GM21786 (cell line): ENCODE results near the gene LBHD2.
"Not testable (repeated sequence)": the region's sequence is repeated elsewhere in the genome, so short reads cannot be mapped to it uniquely, and the experiment has no call there.

Source experiments
- ATAC-seq: cut with Tn5 transposase; IDR thresholded peaks from one replicate; pipeline ENCODE4 v1.9.1; 2021; ENCODE audit not compliant: unreplicated experiment

Gene LBHD2

DNA sequence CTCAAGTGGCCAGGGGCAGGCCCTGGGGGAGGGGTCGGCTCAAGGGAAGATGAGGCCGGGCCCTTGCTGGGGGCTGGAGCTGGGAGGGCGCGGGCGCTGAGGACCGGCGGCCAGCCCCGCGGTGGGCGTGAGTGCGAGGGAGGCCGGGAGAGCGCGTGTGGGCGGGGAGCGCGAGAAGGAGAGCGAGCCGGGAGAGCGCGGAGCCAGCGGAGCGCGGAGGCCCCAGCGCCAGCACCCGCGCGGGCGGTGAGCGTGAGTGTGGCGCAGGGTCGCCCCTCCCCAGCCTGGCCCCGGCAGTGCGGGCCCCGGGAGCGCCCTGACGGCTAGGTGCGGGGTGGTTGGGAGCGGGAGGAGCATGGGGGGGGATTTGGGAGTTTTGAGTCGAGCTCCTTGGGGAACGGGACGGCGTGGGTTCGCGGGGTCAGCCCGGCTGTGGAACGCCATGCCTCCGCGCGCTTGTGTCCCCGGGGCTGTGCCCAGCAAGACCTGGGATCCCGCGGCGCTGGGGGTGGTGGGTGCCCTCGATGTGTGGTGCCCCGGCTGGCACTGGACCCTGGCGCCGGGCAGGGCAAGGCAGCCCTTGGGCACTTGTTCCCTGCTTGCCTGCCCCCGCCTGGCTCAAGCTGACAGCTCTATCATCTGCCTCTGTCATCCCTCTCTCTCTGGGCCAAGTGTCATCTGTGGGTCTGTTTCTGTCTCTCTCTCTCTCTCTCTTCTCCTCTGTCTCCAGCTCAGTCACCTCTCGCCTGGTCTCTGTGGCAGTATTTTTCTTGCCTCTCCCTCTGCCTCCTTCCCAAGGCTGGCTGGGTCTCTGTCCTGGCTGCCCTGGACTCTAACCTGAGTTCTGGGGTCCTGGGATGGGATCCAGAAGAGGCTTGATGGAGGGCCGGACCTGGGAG, at the start of gene LBHD2:
Gene LBHD2 (plus strand): TSS at position 190 of the 899 bp plus-strand sequence. CDS start 1,803 bp downstream, outside the sequence.
- no peak for ATAC-seq

DNA sequence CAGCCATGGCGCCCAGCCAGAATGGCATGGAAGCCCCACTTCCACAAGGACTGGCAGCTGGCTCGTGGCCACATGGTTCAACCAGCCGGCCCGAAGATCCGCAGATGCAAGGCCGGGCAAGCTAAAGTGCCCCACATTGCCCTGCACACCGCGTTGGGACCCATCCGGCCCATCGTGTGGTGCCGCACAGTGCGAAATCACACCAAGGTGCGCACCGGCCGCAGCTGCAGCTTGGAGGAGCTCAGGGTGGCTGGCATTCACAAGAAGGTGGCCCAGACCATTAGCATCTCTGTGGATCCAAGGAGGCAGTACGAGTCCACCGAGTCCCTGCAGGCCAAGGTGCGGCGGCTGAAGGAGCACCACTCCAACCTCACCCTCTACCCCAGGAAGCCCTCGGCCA, 42.5 kb upstream of the LBHD2 start:
- ATAC-seq, result no peak

DNA sequence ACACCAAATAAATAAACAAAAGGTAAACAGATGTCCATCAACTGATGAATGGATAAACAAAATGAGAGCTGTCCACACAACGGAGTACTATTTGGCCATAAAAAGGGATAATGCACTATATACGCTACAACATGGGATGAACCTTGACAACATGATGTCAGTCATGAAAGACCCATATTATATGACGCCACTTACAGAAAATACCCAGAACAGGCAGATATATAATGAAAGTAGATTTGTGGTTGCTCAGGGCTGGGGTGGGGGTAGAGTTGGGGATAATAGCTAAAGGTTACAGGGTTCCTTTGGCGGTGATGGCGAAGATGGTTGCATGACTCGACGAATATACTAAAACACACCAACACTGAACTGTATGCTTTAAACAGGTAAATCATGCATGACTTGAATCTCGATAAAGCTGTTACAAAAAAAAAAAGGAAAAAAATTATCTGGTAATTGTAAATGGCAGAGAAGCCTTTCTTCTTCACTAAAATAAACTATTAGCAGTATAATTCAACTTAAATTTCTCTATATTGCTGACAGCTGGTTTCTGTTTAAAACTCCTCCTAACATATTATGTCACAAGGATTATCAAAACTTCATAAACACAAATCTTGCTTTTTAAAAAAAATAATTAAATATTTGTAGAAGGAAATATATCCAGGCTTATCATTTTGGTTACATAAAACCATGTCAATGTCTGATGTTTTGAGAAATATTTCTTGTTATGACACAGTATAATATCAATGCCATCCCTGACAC, 40.6 kb upstream of the LBHD2 start:
- ATAC-seq, result no peak

DNA sequence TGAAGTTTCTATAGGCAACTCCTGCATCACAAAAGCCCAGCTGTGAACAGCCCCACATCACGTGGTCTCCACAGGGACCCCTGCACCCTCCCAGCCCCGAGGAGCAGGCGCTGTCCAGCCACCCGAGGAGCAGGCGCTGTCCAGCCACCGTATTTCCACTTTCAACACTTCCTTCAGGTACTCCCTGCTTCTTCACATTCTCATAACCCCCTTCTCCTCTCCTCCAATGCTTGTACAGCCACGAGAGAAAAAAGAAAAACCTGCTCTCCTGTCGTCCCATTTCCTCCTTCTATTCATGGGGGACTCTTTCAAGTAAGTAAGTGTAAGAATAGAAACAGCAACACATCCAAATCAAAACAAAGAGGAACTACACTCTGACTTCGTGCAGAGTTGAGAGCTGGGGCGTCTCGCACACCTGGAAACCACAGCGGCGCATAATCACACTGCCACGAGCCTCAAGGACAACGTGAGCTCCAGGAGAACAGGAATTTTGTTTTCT, 38.6 kb upstream of the LBHD2 start:
- ATAC-seq, result no peak

DNA sequence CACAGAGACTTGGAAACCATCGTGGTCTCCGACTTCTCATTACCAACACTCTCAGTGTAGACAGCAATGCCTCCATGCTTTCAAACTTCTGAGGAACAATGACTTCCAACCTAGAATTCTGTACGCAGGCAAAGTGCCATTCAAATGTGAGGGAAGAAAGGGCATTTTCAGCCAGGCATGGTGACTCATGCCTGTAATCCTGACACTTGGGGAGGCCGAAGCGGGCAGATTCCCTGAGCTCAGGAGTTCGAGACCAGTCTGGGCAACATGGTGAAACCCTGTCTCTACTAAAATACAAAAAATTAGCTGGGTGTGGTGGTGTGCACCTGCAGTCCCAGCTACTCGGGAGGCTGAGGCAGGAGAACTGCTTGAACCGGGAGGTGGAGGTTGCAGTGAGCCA, 36.6 kb upstream of the LBHD2 start:
- ATAC-seq, result not testable (repeated sequence)

DNA sequence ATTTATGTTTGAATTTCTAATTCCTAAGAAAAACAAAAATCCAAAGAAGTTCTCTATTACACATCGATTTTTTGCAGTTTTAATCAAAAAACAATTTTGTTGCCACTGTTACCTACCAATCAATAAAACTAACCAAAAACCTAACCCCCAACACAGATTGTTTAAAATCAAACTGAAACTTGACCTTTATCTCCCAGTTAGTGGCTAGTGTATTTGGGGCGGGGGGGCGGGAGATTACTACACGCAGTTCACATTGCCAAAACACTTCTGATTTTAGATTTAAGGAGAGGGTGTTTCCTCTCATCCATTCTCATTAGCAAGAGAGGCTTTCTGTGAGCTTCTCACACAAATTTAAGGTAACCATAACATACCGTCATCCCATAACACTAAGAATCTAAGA, 33.1 kb upstream of the LBHD2 start:
- ATAC-seq, result no peak

DNA sequence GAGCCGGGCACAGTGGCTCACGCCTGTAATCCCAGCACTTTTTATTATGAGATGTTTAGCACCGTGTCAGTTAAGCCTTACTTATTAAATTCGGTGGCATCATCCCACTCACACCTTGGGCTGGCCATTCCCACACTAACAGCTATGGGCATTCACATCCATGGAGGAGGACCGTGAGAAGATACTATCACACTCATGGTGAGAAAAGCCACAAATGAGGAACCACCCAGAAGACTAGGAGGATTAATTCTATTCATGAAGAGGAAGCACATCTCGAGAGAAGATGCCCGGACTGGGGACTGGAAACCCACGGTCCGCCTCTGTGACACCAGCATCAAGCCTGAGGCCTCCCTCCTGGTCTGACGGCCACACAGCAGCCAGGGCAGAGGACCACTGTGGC, 31.6 kb upstream of the LBHD2 start:
- ATAC-seq, result no peak

DNA sequence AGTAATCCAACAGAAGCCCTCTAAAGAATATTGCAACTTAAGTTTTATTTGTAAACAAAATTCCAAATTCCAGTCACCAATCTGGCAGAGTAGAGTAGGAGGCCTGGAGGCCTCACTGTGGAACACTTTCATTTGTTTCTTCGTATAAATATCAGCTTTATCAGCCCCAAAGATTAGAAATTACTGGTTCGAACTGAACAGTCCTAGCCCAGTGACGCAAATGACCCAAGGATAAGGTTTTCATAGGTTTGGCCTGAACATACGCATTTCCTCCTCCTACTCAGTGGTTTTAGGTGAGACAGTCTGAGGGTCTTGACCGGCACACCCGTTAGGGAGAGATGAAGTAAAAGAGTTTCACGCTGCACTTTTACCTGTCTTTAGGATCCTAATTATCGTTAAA, 28.3 kb upstream of the LBHD2 start:
- ATAC-seq, result no peak

DNA sequence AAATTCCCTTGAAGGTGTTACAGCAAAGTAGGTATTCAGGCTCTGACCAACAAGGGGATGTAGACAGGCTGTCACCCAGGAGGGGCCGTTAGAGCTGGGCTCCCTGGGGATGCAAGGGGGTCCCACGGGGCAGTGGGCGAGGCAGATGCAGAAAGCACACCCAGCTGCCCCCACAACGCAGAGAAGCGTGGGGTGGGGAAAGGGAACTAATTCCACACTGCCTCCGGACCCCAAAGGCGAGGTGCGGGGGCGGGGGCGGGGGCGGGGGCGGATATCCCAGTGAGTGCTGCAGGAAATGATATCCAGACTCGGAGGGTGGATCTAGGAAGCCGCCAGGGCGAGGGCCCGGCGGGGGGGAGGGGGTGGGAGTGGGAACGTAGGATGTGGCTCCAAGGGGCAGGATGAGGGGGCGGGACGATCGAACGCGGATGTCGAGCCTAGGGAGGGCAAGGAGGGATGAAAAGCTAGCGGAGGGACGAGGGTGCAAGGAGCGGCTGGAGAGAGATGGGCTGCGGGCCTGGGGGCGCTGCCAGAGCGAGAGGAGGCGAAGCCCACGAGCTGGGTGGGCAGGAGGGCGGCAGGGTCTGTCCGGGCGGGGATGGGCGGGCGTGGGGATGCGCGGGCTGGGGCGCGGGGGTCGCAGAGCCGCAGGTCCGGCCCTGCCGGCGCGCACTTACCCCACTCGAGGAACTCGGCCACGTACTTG, 27.5 kb upstream of the LBHD2 start:
- ATAC-seq, result no peak

DNA sequence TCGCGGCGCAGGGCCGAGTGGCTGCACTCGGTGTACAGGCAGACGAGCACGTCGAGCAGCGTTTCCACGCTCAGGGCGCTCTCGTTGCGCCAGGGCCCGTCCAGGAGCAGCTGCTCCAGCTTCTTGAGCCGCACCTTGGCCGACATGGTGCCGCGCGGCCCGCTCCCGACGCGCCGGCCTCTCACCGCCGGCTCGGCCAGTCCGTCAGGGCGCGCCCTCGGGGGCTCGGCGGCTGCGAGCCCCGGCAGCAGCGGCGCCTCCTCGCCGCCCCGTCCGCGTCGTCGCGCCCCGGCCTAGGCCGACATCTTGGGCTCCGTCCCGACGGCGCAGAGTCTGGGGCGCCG, 27.0 kb upstream of the LBHD2 start:
- ATAC-seq, result no peak

DNA sequence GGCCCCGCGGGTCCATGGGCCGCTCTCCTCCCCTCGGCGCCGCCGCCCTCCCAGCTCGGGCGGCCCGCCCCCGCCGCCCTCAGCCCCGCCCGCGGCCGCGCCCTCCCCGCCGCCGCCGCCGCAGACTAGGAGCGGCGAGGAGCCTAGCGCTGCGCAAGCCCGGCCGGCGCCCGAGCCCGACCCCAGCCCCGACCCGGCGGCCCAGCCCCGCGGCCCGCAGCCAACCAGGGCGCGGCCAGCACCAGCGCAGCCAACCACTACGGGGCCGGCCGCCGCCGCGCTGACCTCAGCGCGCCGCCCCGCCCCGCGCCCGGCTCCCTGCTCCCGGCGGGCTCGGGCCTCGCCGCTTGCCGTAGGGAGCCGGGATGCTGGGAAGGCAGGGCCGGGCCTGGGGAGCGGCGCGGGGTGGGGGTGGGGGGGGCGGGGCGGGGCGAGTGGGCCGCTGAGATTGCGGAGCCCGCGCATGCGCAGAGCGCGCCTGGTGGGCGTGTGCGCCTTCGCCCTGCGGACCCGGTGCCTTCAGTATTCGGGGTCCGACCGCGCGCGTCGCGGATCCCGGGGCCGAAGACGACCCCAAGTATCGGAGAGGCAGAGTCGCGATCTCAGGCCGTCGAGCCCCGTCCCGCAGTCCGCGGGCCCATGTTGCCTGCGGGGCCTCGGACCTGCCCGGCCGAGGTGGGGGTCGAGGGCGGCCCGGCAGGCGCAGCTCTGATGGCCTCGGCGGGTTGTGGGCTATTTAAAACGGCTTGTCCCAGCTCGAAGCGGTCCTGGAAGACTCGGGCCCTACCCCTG, 26.4 kb upstream of the LBHD2 start, which contains the start of gene CDC42BPB:
Gene CDC42BPB (minus strand): TSS at position 178 of the 792 bp plus-strand sequence. CDS start 376 bp downstream, outside the sequence.
- peak; percentile 58 for ATAC-seq

DNA sequence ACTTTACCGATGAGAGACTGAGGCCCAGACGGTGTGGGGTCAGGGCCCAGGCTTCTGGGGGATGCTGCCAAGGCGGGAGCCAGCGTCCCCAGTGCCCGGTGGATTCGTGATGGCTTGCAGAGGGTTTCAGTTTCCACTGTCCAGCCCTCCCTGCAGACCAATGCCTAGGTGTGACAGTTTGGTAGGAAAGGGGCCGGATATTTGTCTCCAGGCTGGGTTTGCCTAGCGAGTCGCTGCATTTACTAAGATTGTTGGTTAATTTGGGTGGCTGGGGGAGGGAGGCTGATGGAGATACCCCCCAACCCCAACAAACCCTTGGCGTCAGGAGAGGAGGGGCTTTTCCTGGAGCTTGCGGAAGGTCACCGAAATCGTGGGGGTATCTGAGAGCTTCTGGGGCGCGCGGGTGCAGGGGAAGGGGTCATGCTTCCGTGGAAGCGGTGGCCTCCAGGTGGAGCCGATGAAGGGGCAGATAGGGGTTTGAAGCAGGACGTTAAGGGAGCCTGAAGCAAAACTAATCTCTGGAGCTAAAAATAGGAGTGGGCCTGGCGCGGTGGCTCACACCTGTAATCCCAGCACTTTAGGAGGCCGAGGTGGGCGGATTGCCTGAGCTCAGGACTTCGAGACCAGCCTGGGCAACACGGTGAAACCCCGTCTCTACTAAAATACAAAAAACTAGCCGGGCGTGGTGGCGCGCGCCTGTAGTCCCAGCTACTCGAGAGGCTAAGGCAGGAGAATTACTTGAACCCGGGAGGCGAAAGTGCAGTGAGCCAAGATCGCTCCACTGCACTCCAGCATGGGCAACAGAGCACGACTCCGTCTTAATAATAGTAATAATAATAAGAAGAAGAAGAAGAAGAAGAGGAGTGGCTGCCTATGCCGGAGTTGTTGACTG, 25.6 kb upstream of the LBHD2 start:
- no peak for ATAC-seq

DNA sequence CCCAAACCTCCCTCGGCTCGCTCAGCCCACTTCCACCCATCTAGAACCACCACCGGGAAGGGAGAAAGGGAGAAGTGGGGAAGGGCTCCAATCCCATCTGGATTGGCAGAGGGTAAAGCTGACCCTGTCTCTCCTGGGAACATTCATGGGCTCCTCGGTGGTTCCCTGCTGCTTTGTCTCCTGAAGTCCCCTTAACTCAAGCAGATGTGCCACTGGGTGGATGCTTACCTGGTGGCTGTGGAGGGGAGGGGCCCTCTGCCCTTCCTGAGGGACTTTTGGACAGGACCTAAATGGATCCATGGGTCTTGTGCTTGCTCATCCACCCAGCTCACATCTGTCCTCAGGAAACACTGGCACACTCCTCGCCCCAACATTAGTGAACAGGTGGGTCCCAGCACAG, 24.5 kb upstream of the LBHD2 start:
- no peak for ATAC-seq

DNA sequence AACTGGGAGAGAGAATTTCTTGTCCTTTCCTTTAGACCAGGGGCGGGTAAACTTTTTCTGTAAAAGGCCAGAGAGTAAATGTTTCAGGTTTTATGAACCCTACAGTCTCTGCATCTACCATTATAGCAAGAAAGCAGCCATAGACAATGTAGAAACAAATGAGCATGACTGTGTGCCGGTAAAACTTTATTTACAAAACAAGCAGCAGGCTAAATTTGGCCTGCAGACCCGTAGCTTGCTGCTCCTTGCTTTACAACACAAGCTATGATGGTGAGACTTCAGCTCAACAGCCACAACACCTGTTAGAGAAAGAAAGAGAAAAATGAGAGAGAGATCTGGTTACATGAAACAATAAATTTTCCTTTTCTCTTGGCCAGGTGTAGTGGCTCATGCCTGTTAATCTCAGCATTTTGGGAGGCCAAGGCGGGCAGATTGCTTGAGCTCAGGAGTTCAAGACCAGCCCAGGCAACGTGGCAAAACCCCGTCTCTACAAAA, 22.5 kb upstream of the LBHD2 start:
- no peak for ATAC-seq

DNA sequence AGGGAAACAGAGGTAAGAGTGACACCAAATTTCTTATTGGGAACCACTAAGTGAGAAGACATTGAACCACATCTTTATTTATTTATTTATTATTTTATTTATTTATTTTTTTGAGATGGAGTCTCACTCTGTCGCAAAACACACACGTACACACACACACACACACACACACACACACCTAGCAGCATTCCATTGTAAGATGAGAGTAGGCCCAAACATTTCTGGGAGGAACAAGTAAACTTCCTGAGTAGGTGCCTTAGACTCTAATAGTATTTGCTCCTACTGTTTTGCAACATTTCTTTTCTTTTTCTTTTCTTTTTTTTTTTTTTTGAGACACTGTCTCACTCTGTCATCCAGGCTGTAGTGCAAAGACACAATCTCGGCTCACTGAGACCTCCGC, 19.6 kb upstream of the LBHD2 start:
- no peak for ATAC-seq

DNA sequence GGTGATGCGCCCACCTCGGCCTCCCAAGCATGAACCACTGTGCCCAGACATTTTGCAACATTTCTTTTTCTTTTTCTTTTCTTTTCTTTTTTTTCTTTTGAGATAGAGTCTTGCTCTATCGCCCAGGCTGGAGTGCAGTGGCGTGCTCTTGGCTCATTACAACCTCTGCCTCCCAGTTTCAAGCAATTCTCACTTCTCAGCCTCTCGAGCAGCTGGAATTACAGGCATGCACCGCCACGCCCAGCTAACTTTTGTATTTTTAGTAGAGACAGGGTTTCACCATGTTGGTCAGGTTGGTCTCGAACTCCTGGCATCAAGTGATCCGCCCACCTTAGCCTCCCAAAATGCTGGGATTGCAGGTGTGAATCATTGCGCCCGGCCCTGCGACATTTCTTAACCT, 19.0 kb upstream of the LBHD2 start:
- no peak for ATAC-seq

DNA sequence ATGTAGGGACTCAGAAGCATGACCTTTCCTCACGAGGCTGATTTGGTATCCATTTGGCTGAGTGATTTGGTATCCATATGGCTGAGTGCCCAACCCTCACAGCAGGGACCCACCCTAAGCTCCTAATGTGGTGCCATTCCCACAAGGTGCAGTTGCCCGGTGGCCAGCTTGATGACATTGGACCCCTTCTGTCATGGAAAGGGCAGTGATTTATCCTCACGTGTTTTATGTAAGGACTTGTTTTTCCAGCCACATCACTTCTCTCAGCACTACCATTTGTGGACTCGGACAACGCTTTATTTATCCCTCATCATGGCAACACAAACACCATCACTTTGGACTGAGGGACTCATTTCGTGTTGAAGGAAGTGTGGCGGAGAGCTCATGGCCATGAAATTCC, 18.1 kb upstream of the LBHD2 start:
- no peak for ATAC-seq

DNA sequence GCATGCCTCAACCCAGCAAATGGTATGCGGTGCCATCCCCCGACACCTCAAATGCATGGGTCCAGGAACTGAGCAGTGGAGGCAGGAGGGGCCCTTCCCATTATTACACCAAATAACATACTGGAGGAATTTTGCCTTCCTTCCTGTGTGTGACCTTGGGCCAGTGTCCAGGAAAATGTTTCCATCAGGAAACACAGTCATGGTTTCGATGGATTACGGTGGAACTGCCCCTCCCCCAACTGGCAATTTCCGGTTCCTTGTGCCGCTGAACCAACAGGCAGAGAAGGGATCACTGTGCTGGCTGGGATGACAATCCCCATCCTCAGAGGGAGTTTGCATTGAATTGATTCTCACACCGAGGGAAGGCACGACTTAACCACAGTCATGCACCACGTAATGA, 17.6 kb upstream of the LBHD2 start:
- ATAC-seq, result no peak

DNA sequence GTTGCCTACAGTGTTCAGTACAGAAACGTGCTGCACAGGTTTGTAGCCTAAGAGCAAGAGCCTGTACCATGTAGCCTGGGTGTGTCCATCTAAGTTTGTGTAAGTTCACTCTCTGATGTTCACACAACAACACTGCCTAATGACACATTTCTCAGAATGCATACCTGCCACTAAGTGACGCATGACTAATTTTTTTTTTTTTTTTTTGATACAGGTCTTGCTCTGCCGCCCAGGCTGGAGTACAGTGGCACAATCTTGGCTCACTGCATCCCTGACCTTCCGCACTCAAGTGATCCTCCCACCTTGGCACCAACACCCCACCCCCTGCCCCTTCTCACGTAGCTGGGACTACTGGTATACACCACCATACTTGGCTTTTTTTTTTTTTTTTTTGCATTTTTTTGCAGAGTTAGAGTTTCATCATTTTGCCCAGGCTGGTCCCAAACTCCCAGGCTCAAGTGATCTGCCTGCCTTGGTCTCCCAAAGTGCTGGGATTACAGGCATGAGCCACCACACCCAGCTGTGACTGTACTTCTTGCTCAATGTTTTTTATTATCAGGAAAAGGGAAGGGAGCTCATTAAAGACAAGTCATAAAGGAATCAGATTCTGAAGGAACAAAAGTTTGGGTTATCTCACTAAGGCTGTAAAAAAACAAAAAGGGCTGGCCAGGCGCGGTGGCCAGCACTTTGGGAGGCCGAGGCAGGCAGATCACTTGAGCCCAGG, 16.6 kb upstream of the LBHD2 start:
- ATAC-seq, result no peak
